Caco-2 (cell line): ENCODE results near the gene CD99L2. TPM values are rescaled to one million over a fixed set of nuclear protein-coding genes. Genes with fewer than 3 reads are reported as not detected.

Source experiments
- BruUV-seq: library from RNA; stranded (reverse); fragments of 400-500 nt; replicated peaks from 2 replicates; lab custom pipeline; 2021; lab: Mats Ljungman, UMichigan
- CTCF ChIA-PET: fragments of 300-600 bp; sonication (Branson Sonifier 250); formaldehyde crosslinking; loops from one replicate; lab custom pipeline; 2022; ENCODE audit warnings: antibody characterized with exemption; lab: Charles Lee
- POLR2A ChIA-PET: fragments of 300-600 bp; sonication (Branson Sonifier 250); formaldehyde crosslinking; loops from one replicate; lab custom pipeline; 2022; ENCODE audit warnings: antibody characterized with exemption; lab: Charles Lee
- DNase-seq, 2 experiments: peaks; one replicate each; pipeline versions ENCODE4 v3.0.0 to v3.0.0-alpha.2; 2020 to 2022
- H3K27me3 ChIP-seq: replicated peaks from 2 replicates; pipeline ENCODE4 v1.6.0; 2011; ENCODE audit warnings: low read length; ENCODE audit not compliant: control insufficient read depth, insufficient read depth
- H3K36me3 ChIP-seq: 2 replicates; pipeline ENCODE4 v1.5.1; 2011; ENCODE audit warnings: low read length; ENCODE audit not compliant: control insufficient read depth, insufficient read depth
- H3K4me1 ChIP-seq: fragments of 250-450 bp; sonication (Bioruptor Pico); 2 replicates; pipeline ENCODE4 v1.5.1; 2020; ENCODE audit warnings: mild to moderate bottlenecking
- H3K4me3 ChIP-seq: 2 replicates; pipeline ENCODE4 v1.5.1; 2011; ENCODE audit warnings: low read depth, mild to moderate bottlenecking, control low read depth, low read length
- H3K9me3 ChIP-seq: fragments of 250-450 bp; sonication (Bioruptor Pico); 2 replicates; pipeline ENCODE4 v1.5.1; 2020; ENCODE audit warnings: mild to moderate bottlenecking, moderate library complexity
- H3K27ac Mint-ChIP-seq: one replicate; pipeline ENCODE4 v1.8.0; 2022; ENCODE audit warnings: mixed read lengths; ENCODE audit not compliant: unreplicated experiment
- H3K27me3 Mint-ChIP-seq: one replicate; pipeline ENCODE4 v1.8.0; 2022; ENCODE audit warnings: mixed read lengths; ENCODE audit not compliant: insufficient read depth, unreplicated experiment
- H3K36me3 Mint-ChIP-seq: one replicate; pipeline ENCODE4 v1.8.0; 2022; ENCODE audit warnings: mild to moderate bottlenecking, mixed read lengths; ENCODE audit not compliant: insufficient read depth, unreplicated experiment
- H3K4me1 Mint-ChIP-seq: one replicate; pipeline ENCODE4 v1.8.0; 2022; ENCODE audit warnings: low read depth, mixed read lengths; ENCODE audit not compliant: unreplicated experiment
- H3K4me3 Mint-ChIP-seq: one replicate; pipeline ENCODE4 v1.8.0; 2022; ENCODE audit warnings: mild to moderate bottlenecking, moderate library complexity, mixed read lengths; ENCODE audit not compliant: unreplicated experiment
- H3K9me3 Mint-ChIP-seq: one replicate; pipeline ENCODE4 v1.8.0; 2022; ENCODE audit warnings: mixed read lengths; ENCODE audit not compliant: unreplicated experiment
- CTCF ChIP-seq, 2 experiments: fragments of 200-600 bp in 1 of 2; IDR thresholded peaks; 1 replicate in 1 of 2; 2 replicates in 1 of 2; pipeline versions ENCODE4 v1.5.1 to v1.8.0; 2011 to 2022; ENCODE audit warnings: antibody characterized with exemption in 1 of 2, control low read depth in 1 of 2, inconsistent platforms in 1 of 2, low read depth in 1 of 2, low read length in 1 of 2, mild to moderate bottlenecking in 1 of 2, moderate library complexity in 1 of 2; ENCODE audit not compliant: insufficient read depth in 1 of 2, severe bottlenecking in 1 of 2, unreplicated experiment in 1 of 2
- intact Hi-C: fragments of 100-400 bp; cut with micrococcal nuclease; formaldehyde crosslinking; loops from one replicate; pipeline ENCODE4 v1.10.0; 2022; ENCODE audit not compliant: unreplicated experiment
- total RNA-seq: library from RNA; stranded (reverse); gene quantifications from 2 replicates; pipeline ENCODE4 v1.2.3, GENCODE V29; 2022

The CD99L2 gene
- total RNA-seq, 1 experiment from 2014 or later: 8.6 TPM

- H3K4me1 Mint-ChIP-seq: no peaks in the 10 kb centered on the region
- no peaks in the 10 kb centered on the region for H3K9me3 ChIP-seq
- ChIA-PET CTCF (no interaction called here), POLR2A (no interaction called here)
- no peak overlapping the region for H3K27ac Mint-ChIP-seq
- no TSS peak for BruUV-seq
- no peaks in the 10 kb centered on the region for H3K9me3 Mint-ChIP-seq
- intact Hi-C loops: no loop called here
- no peaks in the 10 kb centered on the region for H3K36me3 ChIP-seq
- no peak overlapping the region for H3K4me3 ChIP-seq
- H3K27me3 ChIP-seq: no peaks in the 10 kb centered on the region
- H3K36me3 Mint-ChIP-seq: peaks cover 22% of the 10 kb centered on the region
- TF ChIP-seq CTCF (IDR thresholded peaks at IDR 0.05; ENCODE audit: insufficient read depth in 1 of 2, low read depth in 1 of 2, low read length in 1 of 2, severe bottlenecking in 1 of 2, unreplicated experiment in 1 of 2): no peak
- H3K27me3 Mint-ChIP-seq: no peaks in the 10 kb centered on the region
- no peak for DNase-seq
- H3K4me3 Mint-ChIP-seq: no peak overlapping the region
- no peaks in the 10 kb centered on the region for H3K4me1 ChIP-seq
Measured at GRCh38 chrX:150736475-150736874, 162.0 kb downstream of the CD99L2 start.

- Mint-ChIP-seq H3K4me1 (no peaks in the 10 kb centered on the region), H3K4me3 (no peak overlapping the region), H3K27ac (no peak overlapping the region), H3K36me3 (peaks cover 28% of the 10 kb centered on the region), H3K9me3 (no peaks in the 10 kb centered on the region), H3K27me3 (no peaks in the 10 kb centered on the region)
- intact Hi-C loops: no loop called here
- no peak for DNase-seq
- TF ChIP-seq CTCF (IDR thresholded peaks at IDR 0.05; ENCODE audit: insufficient read depth in 1 of 2, low read depth in 1 of 2, low read length in 1 of 2, severe bottlenecking in 1 of 2, unreplicated experiment in 1 of 2): no peak
- Histone ChIP-seq H3K36me3 (no peaks in the 10 kb centered on the region), H3K9me3 (no peaks in the 10 kb centered on the region), H3K4me1 (no peaks in the 10 kb centered on the region), H3K27me3 (no peaks in the 10 kb centered on the region), H3K4me3 (no peak overlapping the region)
- no TSS peak for BruUV-seq
- CTCF ChIA-PET: no interaction called here
- POLR2A ChIA-PET: no interaction called here
Measured at GRCh38 chrX:150731795-150732194, 166.7 kb downstream of the CD99L2 start.

GRCh38 chrX:150730719-150731118, 167.7 kb downstream of the CD99L2 start:
- H3K27me3 ChIP-seq: no peaks in the 10 kb centered on the region
- H3K27ac Mint-ChIP-seq: no peak overlapping the region
- no peak for DNase-seq
- H3K4me1 ChIP-seq: no peaks in the 10 kb centered on the region
- no peaks in the 10 kb centered on the region for H3K9me3 Mint-ChIP-seq
- H3K36me3 ChIP-seq: no peaks in the 10 kb centered on the region
- no peak overlapping the region for H3K4me3 ChIP-seq
- intact Hi-C loops: no loop called here
- ChIA-PET CTCF (no interaction called here), POLR2A (no interaction called here)
- no peaks in the 10 kb centered on the region for H3K9me3 ChIP-seq
- no peak overlapping the region for H3K4me3 Mint-ChIP-seq
- no TSS peak for BruUV-seq
- H3K4me1 Mint-ChIP-seq: no peaks in the 10 kb centered on the region
- no peaks in the 10 kb centered on the region for H3K27me3 Mint-ChIP-seq
- no peak for TF ChIP-seq CTCF (IDR thresholded peaks at IDR 0.05; ENCODE audit: insufficient read depth in 1 of 2, low read depth in 1 of 2, low read length in 1 of 2, severe bottlenecking in 1 of 2, unreplicated experiment in 1 of 2)
- peaks cover 18% of the 10 kb centered on the region for H3K36me3 Mint-ChIP-seq
